A549 treated with AZD9567 at 1 μM for 4 hours (cell line): ENCODE results near the gene UQCRQ. TPM values are rescaled to one million over a fixed set of nuclear protein-coding genes. Genes with fewer than 3 reads are reported as not detected.

Experiments used
- total RNA-seq: library from RNA; stranded (reverse); fragments of 200-300 nt; extraction: Qiagen RNA extraction; gene quantifications from 5 replicates; pipeline ENCODE4 v1.2.3, GENCODE V29; 2022; ENCODE audit not compliant: insufficient read depth

UQCRQ gene
- 325 to 554 TPM (median 540 TPM) in 5 replicates for total RNA-seq

GRCh38 chr5:132866342-132867045 lies at the start of gene UQCRQ, which contains the start of gene GDF9:
TSS of gene UQCRQ (plus strand) at chr5:132866642. CDS start at chr5:132866882, 240 bp downstream.
TSS of gene GDF9 (minus strand) at chr5:132866469. CDS start at chr5:132864533, 1,936 bp downstream.

GRCh38 chr5:132830436-132831094 lies 35.9 kb upstream of the UQCRQ start, which contains the start of gene SHROOM1:
TSS of gene SHROOM1 (minus strand) at chr5:132830647. CDS start at chr5:132826140, 4,507 bp downstream.

GRCh38 chr5:132873119-132873929 lies 6.9 kb downstream of the UQCRQ start, which contains the start of gene LEAP2:
TSS of gene LEAP2 (plus strand) at chr5:132873668. CDS start at chr5:132873695, 27 bp downstream.

Other genes starting within 250 kb of the UQCRQ start
- 0.08 TPM in 1 of 5 replicates, not detected in the others for gene IL13, start 208.5 kb upstream of the UQCRQ start, total RNA-seq
- not detected in 5 replicates for gene IL4, start 192.7 kb upstream of the UQCRQ start, total RNA-seq
- gene KIF3A, start 129.1 kb upstream of the UQCRQ start, total RNA-seq, result 7.8 to 17.5 TPM (median 9.9 TPM) in 5 replicates
- gene CCNI2, start 119.2 kb upstream of the UQCRQ start, total RNA-seq, result 0.06 to 0.33 TPM (median 0.11 TPM) in 4 of 5 replicates, not detected in the other
- gene SEPTIN8, start 89.4 kb upstream of the UQCRQ start, total RNA-seq, result 15.0 to 20.6 TPM (median 19.3 TPM) in 5 replicates
- gene SOWAHA, start 53.3 kb upstream of the UQCRQ start, total RNA-seq, result 0.09 to 0.14 TPM (median 0.09 TPM) in 4 of 5 replicates, not detected in the other
- gene SHROOM1, start 36.0 kb upstream of the UQCRQ start, total RNA-seq, result 9.7 to 12.5 TPM (median 10.5 TPM) in 5 replicates
- 0.07 to 0.33 TPM (median 0.24 TPM) in 4 of 5 replicates, not detected in the other for gene GDF9, start 173 bp upstream of the UQCRQ start, total RNA-seq
- 0.75 to 1.3 TPM (median 0.88 TPM) in 4 of 5 replicates, not detected in the other for gene LEAP2, start 7.0 kb downstream of the UQCRQ start, total RNA-seq
- gene AFF4, start 97.0 kb downstream of the UQCRQ start, total RNA-seq, result 19.2 to 38.9 TPM (median 27.1 TPM) in 5 replicates
- 26.2 to 31.2 TPM (median 28.4 TPM) in 5 replicates for gene ZCCHC10, start 159.9 kb downstream of the UQCRQ start, total RNA-seq
- gene HSPA4, start 185.4 kb downstream of the UQCRQ start, total RNA-seq, result 166 to 189 TPM (median 182 TPM) in 5 replicates